ENCODE measurements around the gene DNAH14. TPM values are rescaled to one million over a fixed set of nuclear protein-coding genes. Genes with fewer than 3 reads are reported as not detected.

The DNAH14 gene
- total RNA-seq, 2 experiments from 2014 or later, result 0.27 to 0.34 TPM

- no peaks in the 10 kb centered on the region for H3K9me3 ChIP-seq (ENCODE audit: control insufficient read depth in 1 of 2, insufficient read depth in 1 of 2, low read length in 2 of 2)
- DNase-seq (no peak), ATAC-seq (ENCODE audit: poor library complexity) (no peak)
- H3K36me3 ChIP-seq (ENCODE audit: insufficient read depth, low read length), result no peaks in the 10 kb centered on the region
- ChIA-PET POLR2A (no interaction called here), CTCF (no interaction called here)
- peaks cover 28% of the 10 kb centered on the region for H3K27me3 Mint-ChIP-seq
- no peak overlapping the region for H3K27ac ChIP-seq (ENCODE audit: low read depth in 1 of 2, low read length in 2 of 2)
- H3K36me3 Mint-ChIP-seq (ENCODE audit: low read depth), result no peaks in the 10 kb centered on the region
- H3K4me3 ChIP-seq (ENCODE audit: low read length), result no peak overlapping the region
- TF ChIP-seq CTCF (IDR thresholded peaks at IDR 0.05), result no peak
- H3K27me3 ChIP-seq (ENCODE audit: control insufficient read depth in 1 of 2, insufficient read depth in 2 of 2, low read length in 2 of 2), result peaks cover 0 to 8% of the 10 kb centered on the region in 2 experiments
- no peak overlapping the region for H3K4me3 Mint-ChIP-seq
- no peak overlapping the region for H3K27ac Mint-ChIP-seq
- H3K4me1 ChIP-seq (ENCODE audit: insufficient read depth, low read length), result no peaks in the 10 kb centered on the region
- H3K4me1 Mint-ChIP-seq (ENCODE audit: low read depth), result no peaks in the 10 kb centered on the region
- intact Hi-C loops (cut with DNase I, micrococcal nuclease), result no loop called here
- no peaks in the 10 kb centered on the region for H3K9me3 Mint-ChIP-seq
These were observed 426.4 kb downstream of the DNAH14 start for GRCh38 chr1:225355863-225356262.

- Histone ChIP-seq H3K36me3 (ENCODE audit: insufficient read depth, low read length) (no peaks in the 10 kb centered on the region), H3K27me3 (ENCODE audit: control insufficient read depth in 1 of 2, insufficient read depth in 2 of 2, low read length in 2 of 2) (peaks cover 0 to 4% of the 10 kb centered on the region in 2 experiments), H3K9me3 (ENCODE audit: control insufficient read depth in 1 of 2, insufficient read depth in 1 of 2, low read length in 2 of 2) (no peaks in the 10 kb centered on the region), H3K4me3 (ENCODE audit: low read length) (no peak overlapping the region), H3K4me1 (ENCODE audit: insufficient read depth, low read length) (no peaks in the 10 kb centered on the region), H3K27ac (ENCODE audit: low read depth in 1 of 2, low read length in 2 of 2) (no peak overlapping the region)
- Mint-ChIP-seq H3K4me1 (ENCODE audit: low read depth) (no peaks in the 10 kb centered on the region), H3K4me3 (no peak overlapping the region), H3K36me3 (ENCODE audit: low read depth) (no peaks in the 10 kb centered on the region), H3K27ac (no peak overlapping the region), H3K9me3 (no peaks in the 10 kb centered on the region), H3K27me3 (peaks cover 28% of the 10 kb centered on the region)
- intact Hi-C loops (cut with DNase I, micrococcal nuclease), result no loop called here
- no peak for TF ChIP-seq CTCF (IDR thresholded peaks at IDR 0.05)
- DNase-seq (no peak), ATAC-seq (ENCODE audit: poor library complexity) (no peak)
- CTCF ChIA-PET, result no interaction called here
- POLR2A ChIA-PET, result no interaction called here
These were observed 430.6 kb downstream of the DNAH14 start for GRCh38 chr1:225360119-225360518.

GRCh38 chr1:225361176-225361575 is 431.7 kb downstream of the DNAH14 start:
- Mint-ChIP-seq H3K4me1 (ENCODE audit: low read depth) (no peaks in the 10 kb centered on the region), H3K9me3 (no peaks in the 10 kb centered on the region)

More at GRCh38 chr1:225361176-225361575, 431.7 kb downstream of the DNAH14 start:
- POLR2A ChIA-PET, result no interaction called here
- Histone ChIP-seq H3K27ac (ENCODE audit: low read depth in 1 of 2, low read length in 2 of 2) (no peak overlapping the region), H3K27me3 (ENCODE audit: control insufficient read depth in 1 of 2, insufficient read depth in 2 of 2, low read length in 2 of 2) (peaks cover 0 to 4% of the 10 kb centered on the region in 2 experiments), H3K4me3 (ENCODE audit: low read length) (no peak overlapping the region), H3K4me1 (ENCODE audit: insufficient read depth, low read length) (no peaks in the 10 kb centered on the region), H3K9me3 (ENCODE audit: control insufficient read depth in 1 of 2, insufficient read depth in 1 of 2, low read length in 2 of 2) (no peaks in the 10 kb centered on the region), H3K36me3 (ENCODE audit: insufficient read depth, low read length) (no peaks in the 10 kb centered on the region)
- H3K27ac Mint-ChIP-seq, result no peak overlapping the region
- intact Hi-C loops (cut with DNase I, micrococcal nuclease), result no loop called here
- DNase-seq (no peak), ATAC-seq (ENCODE audit: poor library complexity) (no peak)
- H3K27me3 Mint-ChIP-seq, result peaks cover 32% of the 10 kb centered on the region
- no peak for TF ChIP-seq CTCF (IDR thresholded peaks at IDR 0.05)
- CTCF ChIA-PET, result no interaction called here
- no peak overlapping the region for H3K4me3 Mint-ChIP-seq
- H3K36me3 Mint-ChIP-seq (ENCODE audit: low read depth), result no peaks in the 10 kb centered on the region

Data from CD4-positive, alpha-beta T cell (primary cell).